ENCODE data around the gene ICAM5. TPM values are rescaled to one million over a fixed set of nuclear protein-coding genes. Genes with fewer than 3 reads are reported as not detected.

ICAM5 gene
- total and polyA plus RNA-seq, 9 of the 15 experiments (the other 6 are each of a cell fraction or from before 2014, with no cell fraction given): 0.10 to 114 (median 13.7) TPM

DNA sequence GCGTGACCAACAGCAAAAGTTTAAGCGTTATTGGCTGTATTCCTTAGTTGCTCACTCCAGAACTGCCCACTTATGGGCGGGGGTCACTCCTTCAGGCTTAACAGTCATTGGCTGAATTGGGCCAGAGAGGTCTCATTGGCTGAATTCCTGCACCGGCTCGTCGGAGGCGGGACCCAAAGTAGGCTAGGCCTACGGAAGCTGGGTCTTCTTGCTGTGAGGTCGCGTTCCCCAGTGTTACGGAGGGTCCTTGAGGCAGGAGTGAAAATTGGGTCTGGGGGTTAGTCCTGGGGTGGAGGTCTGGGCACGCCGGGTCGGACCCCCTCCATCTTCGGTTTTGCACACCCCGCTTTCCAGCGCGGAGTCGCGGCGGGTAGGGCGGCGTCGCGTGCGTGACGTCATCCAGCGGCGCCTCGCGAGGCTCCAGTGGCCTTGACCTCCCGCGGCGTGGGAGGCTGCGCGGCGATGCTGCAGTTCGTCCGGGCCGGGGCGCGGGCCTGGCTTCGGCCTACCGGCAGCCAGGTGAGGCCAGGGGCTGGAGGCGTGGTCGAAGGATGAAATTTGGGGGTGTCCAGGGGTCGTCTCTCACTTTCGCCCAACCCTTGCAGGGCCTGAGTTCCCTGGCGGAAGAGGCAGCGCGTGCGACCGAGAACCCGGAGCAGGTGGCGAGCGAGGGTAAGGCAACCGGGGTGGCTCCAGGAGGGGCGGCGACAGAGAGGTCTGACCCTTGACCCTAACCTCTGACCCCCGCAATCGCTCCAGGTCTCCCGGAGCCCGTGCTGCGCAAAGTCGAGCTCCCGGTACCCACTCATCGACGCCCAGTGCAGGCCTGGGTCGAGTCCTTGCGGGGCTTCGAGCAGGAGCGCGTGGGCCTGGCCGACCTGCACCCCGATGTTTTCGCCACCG lies 37.7 kb upstream of the ICAM5 start, which contains the start of gene MRPL4 (continued):
- TF ChIP-seq BRF1 (IDR thresholded peaks at IDR 0.05; ENCODE audit: borderline replicate concordance, extremely low read depth, insufficient read length) (no peak), ETV6 (IDR thresholded peaks at IDR 0.05; ENCODE audit: borderline replicate concordance in 1 of 2, low read depth in 2 of 2, low read length in 1 of 2) (no peak), ETV6 (CRISPR knock-in tag; IDR thresholded peaks at IDR 0.05; ENCODE audit: borderline replicate concordance) (no peak), ZNF239 (CRISPR knock-in tag; IDR thresholded peaks at IDR 0.05) (no peak), HCFC1 (IDR thresholded peaks at IDR 0.05; ENCODE audit: low read depth, low read length) (peak; percentile 86), MED1 (CRISPR knock-in tag; IDR thresholded peaks at IDR 0.05; ENCODE audit: borderline replicate concordance) (no peak), ZNF589 (CRISPR knock-in tag; IDR thresholded peaks at IDR 0.05; ENCODE audit: low read depth) (peak; percentile 81; the same call in 1 of the 2 replicates), CBX5 (IDR thresholded peaks at IDR 0.05; ENCODE audit: borderline replicate concordance, low read depth) (no peak), PHB (CRISPR knock-in tag; IDR thresholded peaks at IDR 0.05) (no peak), TOE1 (IDR thresholded peaks at IDR 0.05; ENCODE audit: borderline replicate concordance) (peak; percentile 22; the same call in 1 of the 2 replicates), TOE1 (CRISPR knock-in tag; IDR thresholded peaks at IDR 0.05; ENCODE audit: borderline replicate concordance, low read depth) (no peak), SIRT6 (IDR thresholded peaks at IDR 0.05; ENCODE audit: low read depth, low read length) (no peak), SNIP1 (IDR thresholded peaks at IDR 0.05; ENCODE audit: low read depth) (no peak), LCOR (CRISPR knock-in tag; IDR thresholded peaks at IDR 0.05) (peak; percentile 87), ZNF79 (CRISPR knock-in tag; IDR thresholded peaks at IDR 0.05; ENCODE audit: low read depth) (no peak), PTTG1 (tag; IDR thresholded peaks at IDR 0.05; ENCODE audit: low read depth) (no peak), XRCC5 (IDR thresholded peaks at IDR 0.05; ENCODE audit: low read depth, low read length) (no peak)
- TF ChIP-seq, protein P1, sequence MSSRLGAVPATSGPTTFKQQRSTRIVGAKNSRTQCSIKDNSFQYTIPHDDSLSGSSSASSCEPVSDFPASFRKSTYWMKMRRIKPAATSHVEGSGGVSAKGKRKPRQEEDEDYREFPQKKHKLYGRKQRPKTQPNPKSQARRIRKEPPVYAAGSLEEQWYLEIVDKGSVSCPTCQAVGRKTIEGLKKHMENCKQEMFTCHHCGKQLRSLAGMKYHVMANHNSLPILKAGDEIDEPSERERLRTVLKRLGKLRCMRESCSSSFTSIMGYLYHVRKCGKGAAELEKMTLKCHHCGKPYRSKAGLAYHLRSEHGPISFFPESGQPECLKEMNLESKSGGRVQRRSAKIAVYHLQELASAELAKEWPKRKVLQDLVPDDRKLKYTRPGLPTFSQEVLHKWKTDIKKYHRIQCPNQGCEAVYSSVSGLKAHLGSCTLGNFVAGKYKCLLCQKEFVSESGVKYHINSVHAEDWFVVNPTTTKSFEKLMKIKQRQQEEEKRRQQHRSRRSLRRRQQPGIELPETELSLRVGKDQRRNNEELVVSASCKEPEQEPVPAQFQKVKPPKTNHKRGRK (tag; IDR thresholded peaks at IDR 0.05): no peak
- TF ChIP-seq, protein P2, sequence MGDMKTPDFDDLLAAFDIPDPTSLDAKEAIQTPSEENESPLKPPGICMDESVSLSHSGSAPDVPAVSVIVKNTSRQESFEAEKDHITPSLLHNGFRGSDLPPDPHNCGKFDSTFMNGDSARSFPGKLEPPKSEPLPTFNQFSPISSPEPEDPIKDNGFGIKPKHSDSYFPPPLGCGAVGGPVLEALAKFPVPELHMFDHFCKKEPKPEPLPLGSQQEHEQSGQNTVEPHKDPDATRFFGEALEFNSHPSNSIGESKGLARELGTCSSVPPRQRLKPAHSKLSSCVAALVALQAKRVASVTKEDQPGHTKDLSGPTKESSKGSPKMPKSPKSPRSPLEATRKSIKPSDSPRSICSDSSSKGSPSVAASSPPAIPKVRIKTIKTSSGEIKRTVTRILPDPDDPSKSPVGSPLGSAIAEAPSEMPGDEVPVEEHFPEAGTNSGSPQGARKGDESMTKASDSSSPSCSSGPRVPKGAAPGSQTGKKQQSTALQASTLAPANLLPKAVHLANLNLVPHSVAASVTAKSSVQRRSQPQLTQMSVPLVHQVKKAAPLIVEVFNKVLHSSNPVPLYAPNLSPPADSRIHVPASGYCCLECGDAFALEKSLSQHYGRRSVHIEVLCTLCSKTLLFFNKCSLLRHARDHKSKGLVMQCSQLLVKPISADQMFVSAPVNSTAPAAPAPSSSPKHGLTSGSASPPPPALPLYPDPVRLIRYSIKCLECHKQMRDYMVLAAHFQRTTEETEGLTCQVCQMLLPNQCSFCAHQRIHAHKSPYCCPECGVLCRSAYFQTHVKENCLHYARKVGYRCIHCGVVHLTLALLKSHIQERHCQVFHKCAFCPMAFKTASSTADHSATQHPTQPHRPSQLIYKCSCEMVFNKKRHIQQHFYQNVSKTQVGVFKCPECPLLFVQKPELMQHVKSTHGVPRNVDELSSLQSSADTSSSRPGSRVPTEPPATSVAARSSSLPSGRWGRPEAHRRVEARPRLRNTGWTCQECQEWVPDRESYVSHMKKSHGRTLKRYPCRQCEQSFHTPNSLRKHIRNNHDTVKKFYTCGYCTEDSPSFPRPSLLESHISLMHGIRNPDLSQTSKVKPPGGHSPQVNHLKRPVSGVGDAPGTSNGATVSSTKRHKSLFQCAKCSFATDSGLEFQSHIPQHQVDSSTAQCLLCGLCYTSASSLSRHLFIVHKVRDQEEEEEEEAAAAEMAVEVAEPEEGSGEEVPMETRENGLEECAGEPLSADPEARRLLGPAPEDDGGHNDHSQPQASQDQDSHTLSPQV (IDR thresholded peaks at IDR 0.05): peak; percentile 85

All from K562 (cell line).